Choroid plexus epithelial cell (primary cell): ENCODE measurements around the gene BMP4.

ENCODE experiments used
- DNase-seq: peaks from one replicate; pipeline ENCODE4 v3.0.0-alpha.2; 2010; ENCODE audit warnings: low read depth
- H3K4me3 ChIP-seq: 2 replicates; pipeline ENCODE4 v1.5.1; 2011; ENCODE audit warnings: low read depth, mild to moderate bottlenecking, control low read depth, low read length, moderate library complexity
- TF ChIP-seq, protein P1 (sequence below): conservative IDR thresholded peaks from 2 replicates; pipeline ENCODE4 v1.5.1; 2011; ENCODE audit warnings: low read depth, mild to moderate bottlenecking, control low read depth, inconsistent platforms, low read length, moderate library complexity

The BMP4 gene

DNA sequence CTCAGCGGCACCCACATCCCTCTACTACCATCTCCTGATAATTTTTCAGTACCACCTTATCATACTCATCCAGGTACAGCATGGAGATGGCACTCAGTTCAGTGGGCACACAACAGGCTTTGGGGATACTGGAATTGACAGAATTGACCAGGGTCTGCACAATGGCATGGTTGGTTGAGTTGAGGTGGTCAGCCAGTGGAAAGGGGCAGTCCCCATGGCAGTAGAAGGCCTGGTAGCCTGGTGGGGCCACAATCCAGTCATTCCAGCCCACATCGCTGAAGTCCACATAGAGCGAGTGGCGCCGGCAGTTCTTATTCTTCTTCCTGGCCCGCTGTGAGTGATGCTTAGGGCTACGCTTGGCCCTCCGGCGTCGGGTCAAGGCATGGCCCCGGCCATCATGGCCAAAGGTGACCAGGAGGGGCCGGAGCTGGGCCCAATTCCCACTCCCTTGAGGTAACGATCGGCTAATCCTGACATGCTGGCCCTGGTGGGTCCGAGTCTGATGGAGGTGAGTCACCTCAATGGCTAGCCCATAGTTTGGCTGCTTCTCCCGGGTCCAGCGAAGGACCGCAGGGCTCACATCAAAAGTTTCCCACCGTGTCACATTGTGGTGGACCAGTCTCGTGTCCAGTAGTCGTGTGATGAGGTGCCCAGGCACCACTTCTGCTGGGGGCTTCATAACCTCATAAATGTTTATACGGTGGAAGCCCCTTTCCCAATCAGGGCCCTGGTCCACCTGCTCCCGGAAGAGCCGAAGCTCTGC is 6.4 kb downstream of the BMP4 start:
- TF ChIP-seq, protein P1, sequence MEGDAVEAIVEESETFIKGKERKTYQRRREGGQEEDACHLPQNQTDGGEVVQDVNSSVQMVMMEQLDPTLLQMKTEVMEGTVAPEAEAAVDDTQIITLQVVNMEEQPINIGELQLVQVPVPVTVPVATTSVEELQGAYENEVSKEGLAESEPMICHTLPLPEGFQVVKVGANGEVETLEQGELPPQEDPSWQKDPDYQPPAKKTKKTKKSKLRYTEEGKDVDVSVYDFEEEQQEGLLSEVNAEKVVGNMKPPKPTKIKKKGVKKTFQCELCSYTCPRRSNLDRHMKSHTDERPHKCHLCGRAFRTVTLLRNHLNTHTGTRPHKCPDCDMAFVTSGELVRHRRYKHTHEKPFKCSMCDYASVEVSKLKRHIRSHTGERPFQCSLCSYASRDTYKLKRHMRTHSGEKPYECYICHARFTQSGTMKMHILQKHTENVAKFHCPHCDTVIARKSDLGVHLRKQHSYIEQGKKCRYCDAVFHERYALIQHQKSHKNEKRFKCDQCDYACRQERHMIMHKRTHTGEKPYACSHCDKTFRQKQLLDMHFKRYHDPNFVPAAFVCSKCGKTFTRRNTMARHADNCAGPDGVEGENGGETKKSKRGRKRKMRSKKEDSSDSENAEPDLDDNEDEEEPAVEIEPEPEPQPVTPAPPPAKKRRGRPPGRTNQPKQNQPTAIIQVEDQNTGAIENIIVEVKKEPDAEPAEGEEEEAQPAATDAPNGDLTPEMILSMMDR: no peak
- no peak overlapping the region for H3K4me3 ChIP-seq
- no peak for DNase-seq

DNA sequence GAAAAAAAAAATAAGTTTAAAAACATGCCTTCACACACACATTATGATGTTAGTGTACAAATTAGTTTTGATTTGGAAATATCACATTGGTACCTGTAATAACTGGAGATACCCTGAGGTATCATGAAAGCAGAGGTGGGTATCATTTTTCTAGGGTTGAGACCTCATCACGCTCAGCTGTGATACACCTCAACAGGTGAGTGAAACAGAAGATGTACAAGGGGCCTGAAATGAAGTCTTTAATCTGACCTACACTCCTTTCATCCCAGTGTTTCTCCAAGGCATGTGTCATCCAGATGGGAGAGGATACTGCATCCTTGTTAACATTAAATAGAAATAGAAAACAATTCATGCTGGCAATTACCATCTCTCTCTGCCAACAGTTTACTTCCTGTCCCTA is 7.4 kb downstream of the BMP4 start:
- TF ChIP-seq, protein P1: no peak
- no peak overlapping the region for H3K4me3 ChIP-seq
- DNase-seq: no peak

DNA sequence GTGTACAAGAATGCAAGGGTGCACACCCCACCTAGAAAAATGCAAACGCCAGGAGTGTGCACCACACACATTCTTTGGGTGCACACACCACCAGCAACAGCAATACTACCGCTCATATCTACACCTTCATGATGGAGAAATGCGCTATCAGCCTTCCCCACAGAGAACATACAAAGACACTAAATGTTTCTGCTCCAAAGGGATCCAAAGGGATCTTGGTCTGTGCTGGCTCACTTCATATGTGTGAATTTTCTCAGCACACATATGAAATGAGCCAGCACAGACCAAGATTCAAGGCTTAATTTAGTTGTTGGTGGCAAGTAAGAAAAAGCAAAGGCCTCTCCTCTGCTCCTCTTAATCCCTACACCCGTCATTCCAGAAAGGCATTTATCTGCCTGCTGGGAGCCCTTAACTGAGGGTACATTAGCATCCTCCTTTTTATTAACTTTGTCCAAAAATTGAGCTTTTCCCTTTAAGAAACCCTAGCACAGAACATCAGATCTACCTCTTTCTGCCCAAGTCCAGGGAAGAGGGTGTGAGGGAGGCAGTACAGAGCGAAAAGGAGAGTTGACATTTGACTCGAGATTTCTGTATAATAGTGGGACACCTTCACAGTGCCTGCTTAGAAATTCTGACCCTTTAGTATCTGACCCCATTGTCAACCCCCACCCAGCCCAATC is 8.3 kb downstream of the BMP4 start:
- TF ChIP-seq, protein P1: no peak
- DNase-seq: no peak
- H3K4me3 ChIP-seq: no peak overlapping the region

DNA sequence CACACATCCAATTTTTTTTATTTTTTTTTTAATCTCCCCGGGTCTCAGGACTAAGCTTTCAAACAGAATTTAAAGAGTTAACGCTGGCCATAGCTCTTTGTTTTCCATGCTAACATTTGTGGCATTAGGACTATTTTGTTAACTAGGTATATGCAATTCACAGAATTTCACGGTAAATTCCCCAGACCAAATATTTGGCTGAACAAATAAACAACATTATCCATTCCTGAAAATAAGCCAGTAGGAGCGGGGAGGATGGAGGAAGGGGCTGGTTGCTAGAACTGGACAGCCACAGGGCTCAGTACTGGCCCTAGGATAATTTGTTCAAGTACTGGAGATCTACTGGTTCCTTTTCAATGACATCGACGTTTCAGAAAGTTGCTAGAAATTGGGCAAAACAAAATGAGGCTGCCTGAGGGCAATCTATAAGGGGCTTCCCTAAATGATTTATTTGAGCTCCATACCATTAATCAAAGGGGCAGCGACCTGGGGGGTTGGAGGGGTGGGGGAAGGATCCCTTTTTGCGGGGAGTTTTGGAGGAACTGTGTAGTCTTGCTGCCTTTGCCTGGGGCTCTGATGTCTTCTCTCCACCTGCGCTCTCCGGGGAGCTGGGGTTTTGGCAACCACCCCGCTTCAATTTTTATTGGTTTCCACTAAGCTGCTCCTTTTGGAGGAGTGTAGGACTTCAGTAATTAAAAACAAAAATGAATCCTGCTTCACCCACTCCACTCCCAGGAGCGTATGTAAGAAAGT is 9.0 kb downstream of the BMP4 start:
- H3K4me3 ChIP-seq: no peak overlapping the region
- no peak for DNase-seq
- TF ChIP-seq, protein P1: no peak

DNA sequence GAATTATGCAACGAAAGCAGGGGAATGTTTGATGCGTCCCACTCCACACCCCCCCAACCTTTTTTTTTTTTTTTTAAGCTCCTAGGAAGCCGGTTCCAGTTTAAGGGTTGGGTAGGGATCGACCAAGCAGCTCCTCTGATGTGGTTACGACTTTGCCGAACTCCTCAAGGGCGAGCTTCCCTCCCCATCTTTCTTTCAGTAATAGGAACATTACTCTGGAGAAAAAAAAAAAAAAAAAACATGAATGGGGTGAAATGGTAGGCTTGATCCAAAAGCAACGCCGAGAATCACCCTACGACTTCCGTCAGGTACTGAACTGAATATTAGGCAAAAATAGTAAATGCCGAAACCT is 9.6 kb downstream of the BMP4 start:
- no peak for DNase-seq
- no peak overlapping the region for H3K4me3 ChIP-seq
- TF ChIP-seq, protein P1: no peak

DNA sequence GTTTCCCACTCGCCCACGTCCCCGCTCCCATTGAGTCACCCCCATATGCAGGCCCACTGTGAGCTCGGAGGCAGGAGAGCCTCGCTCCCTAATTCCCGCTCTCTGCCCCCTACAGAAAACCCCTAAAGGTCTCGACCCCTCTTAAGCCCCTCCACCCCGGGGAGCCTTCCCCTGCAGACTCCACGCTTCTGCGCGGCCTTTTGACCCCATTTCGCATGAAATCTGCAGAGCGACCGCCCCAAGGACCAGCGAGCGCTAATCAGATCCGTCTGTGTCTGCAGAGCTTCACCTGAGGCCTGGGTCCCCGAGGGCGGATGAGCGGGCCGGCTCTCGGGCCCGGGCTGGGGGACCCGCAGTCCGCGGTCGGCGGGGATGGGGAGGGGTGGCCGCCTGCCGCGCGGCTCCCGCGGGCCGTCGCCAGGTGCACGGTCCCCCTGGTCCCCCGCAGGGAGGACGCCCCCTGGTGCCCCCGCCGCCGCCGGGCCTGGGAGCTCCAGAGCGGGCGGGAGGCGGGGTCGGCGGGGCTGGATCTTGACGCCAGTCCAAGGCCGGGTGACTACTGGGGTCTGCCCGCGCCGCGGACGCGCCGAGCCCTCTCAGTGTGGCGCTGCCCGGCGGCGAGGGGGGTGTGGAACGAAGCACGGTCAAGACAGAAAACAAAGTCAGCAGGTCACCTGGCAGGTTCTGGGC is 10.1 kb downstream of the BMP4 start:
- TF ChIP-seq, protein P1: no peak
- no peak overlapping the region for H3K4me3 ChIP-seq
- no peak for DNase-seq
